Neural progenitor cell (in vitro differentiated cells): ENCODE data around the gene IL1RL1. TPM values are rescaled to one million over a fixed set of nuclear protein-coding genes. Genes with fewer than 3 reads are reported as not detected.
A peak's percentile ranks its signal among the peaks of the same experiment; 100 is the strongest.

Experiments
- DNase-seq: peaks from one replicate; pipeline ENCODE4 v3.0.0-alpha.2; 2016; ENCODE audit warnings: low spot score
- H2AFZ ChIP-seq: fragments of 200-600 bp; sonication (generic); replicated peaks from 2 replicates; pipeline ENCODE4 v1.6.1; 2016; ENCODE audit warnings: antibody characterized with exemption
- H3F3A ChIP-seq: fragments of 200-600 bp; sonication (generic); 2 replicates; pipeline ENCODE4 v1.6.1; 2016; ENCODE audit warnings: antibody characterized with exemption, low read depth
- H3K27ac ChIP-seq: fragments of 200-600 bp; sonication (generic); 2 replicates; pipeline ENCODE4 v1.5.1; 2016; ENCODE audit warnings: mild to moderate bottlenecking
- H3K27me3 ChIP-seq: fragments of 200-600 bp; sonication (generic); 2 replicates; pipeline ENCODE4 v1.6.1; 2016; ENCODE audit warnings: mild to moderate bottlenecking, moderate library complexity
- H3K36me3 ChIP-seq: fragments of 200-600 bp; sonication (generic); 2 replicates; pipeline ENCODE4 v1.5.1; 2016
- H3K4me1 ChIP-seq: fragments of 200-600 bp; sonication (generic); 2 replicates; pipeline ENCODE4 v1.6.1; 2016; ENCODE audit warnings: mixed run types
- H3K4me2 ChIP-seq: fragments of 200-600 bp; sonication (generic); 2 replicates; pipeline ENCODE4 v1.6.1; 2016
- H3K4me3 ChIP-seq: fragments of 200-600 bp; sonication (generic); 2 replicates; pipeline ENCODE4 v1.5.1; 2016
- H3K79me2 ChIP-seq: fragments of 200-600 bp; sonication (generic); 2 replicates; pipeline ENCODE4 v1.6.1; 2016; ENCODE audit warnings: low read depth
- H3K9ac ChIP-seq: fragments of 200-600 bp; sonication (generic); 2 replicates; pipeline ENCODE4 v1.6.1; 2016
- H3K9me3 ChIP-seq: fragments of 200-600 bp; sonication (generic); 2 replicates; pipeline ENCODE4 v1.5.1; 2016; ENCODE audit warnings: low read depth
- H4K20me1 ChIP-seq: fragments of 200-600 bp; sonication (generic); 2 replicates; pipeline ENCODE4 v1.6.1; 2016; ENCODE audit warnings: low read depth
- H3K27ac Mint-ChIP-seq: 3 replicates; pipeline ENCODE4 v1.8.0; 2021; ENCODE audit warnings: mixed read lengths
- H3K27me3 Mint-ChIP-seq: 2 replicates; pipeline ENCODE4 v1.8.0; 2022; ENCODE audit warnings: low read depth, mild to moderate bottlenecking, inconsistent platforms, moderate library complexity, mixed read lengths; ENCODE audit not compliant: insufficient read depth
- H3K36me3 Mint-ChIP-seq: 3 replicates; pipeline ENCODE4 v1.8.0; 2021; ENCODE audit warnings: mixed read lengths
- H3K4me1 Mint-ChIP-seq: 3 replicates; pipeline ENCODE4 v1.8.0; 2021; ENCODE audit warnings: mixed read lengths
- H3K4me3 Mint-ChIP-seq: 3 replicates; pipeline ENCODE4 v1.8.0; 2021; ENCODE audit warnings: mild to moderate bottlenecking, moderate library complexity, mixed read lengths
- H3K9me3 Mint-ChIP-seq: 3 replicates; pipeline ENCODE4 v1.8.0; 2020; ENCODE audit warnings: mixed read lengths
- CTCF ChIP-seq: fragments of 200-600 bp; sonication (generic); IDR thresholded peaks from 2 replicates; pipeline ENCODE4 v1.5.1; 2017; ENCODE audit warnings: antibody characterized with exemption, mild to moderate bottlenecking
- EZH2 ChIP-seq: fragments of 200-600 bp; sonication (generic); IDR thresholded peaks from 2 replicates; pipeline ENCODE4 v1.6.1; 2017; ENCODE audit warnings: antibody characterized with exemption, mild to moderate bottlenecking, moderate library complexity
- EZH2phosphoT487 ChIP-seq: fragments of 200-600 bp; sonication (generic); IDR thresholded peaks from 2 replicates; pipeline ENCODE4 v1.6.1; 2017; ENCODE audit warnings: antibody characterized with exemption
- total RNA-seq: library from RNA; depleted of rRNA; stranded (reverse); fragments of >200 nt; gene quantifications from 2 replicates; pipeline ENCODE4 v1.2.3, GENCODE V29; 2015; ENCODE audit warnings: low replicate concordance

Gene IL1RL1
- total RNA-seq, 1 donor from 2014 or later, result not detected

GRCh38 chr2:102276549-102277201 lies 34.7 kb upstream of the IL1RL1 start:
- H3K36me3 Mint-ChIP-seq, result no peaks in the 10 kb centered on the region
- H3K4me3 ChIP-seq, result no peak overlapping the region
- peaks cover 23% of the 10 kb centered on the region for H3K4me1 ChIP-seq
- H3K9me3 ChIP-seq, result no peaks in the 10 kb centered on the region
- peaks cover 12% of the 10 kb centered on the region for H3K4me1 Mint-ChIP-seq
- no peak overlapping the region for H3K9ac ChIP-seq
- H3K4me2 ChIP-seq, result no peak overlapping the region
- H3K36me3 ChIP-seq, result no peaks in the 10 kb centered on the region
- H3K27ac Mint-ChIP-seq, result no peak overlapping the region
- peaks cover 11% of the 10 kb centered on the region for H3F3A ChIP-seq
- peaks cover 6% of the 10 kb centered on the region for H3K27me3 Mint-ChIP-seq
- no peak overlapping the region for H3K27ac ChIP-seq
- no peaks in the 10 kb centered on the region for H4K20me1 ChIP-seq
- no peaks in the 10 kb centered on the region for H3K79me2 ChIP-seq
- H3K4me3 Mint-ChIP-seq, result no peak overlapping the region
- no peaks in the 10 kb centered on the region for H3K27me3 ChIP-seq
- H2AFZ ChIP-seq, result no peak overlapping the region
- peaks cover 2% of the 10 kb centered on the region for H3K9me3 Mint-ChIP-seq
- no peak for TF ChIP-seq EZH2phosphoT487
- no peak for TF ChIP-seq EZH2
- no peak for TF ChIP-seq CTCF
- no peak for DNase-seq

GRCh38 chr2:102277202-102277700 lies 34.1 kb upstream of the IL1RL1 start:
- TF ChIP-seq CTCF, result no peak
- no peak for TF ChIP-seq EZH2
- TF ChIP-seq EZH2phosphoT487, result no peak
- H3K36me3 ChIP-seq, result no peaks in the 10 kb centered on the region
- peaks cover 2% of the 10 kb centered on the region for H3K9me3 Mint-ChIP-seq

GRCh38 chr2:102278720-102279390 lies 32.5 kb upstream of the IL1RL1 start:
- Histone ChIP-seq H3K79me2 (no peaks in the 10 kb centered on the region), H3K4me3 (no peak overlapping the region), H3K36me3 (no peaks in the 10 kb centered on the region), H3K4me1 (peaks cover 23% of the 10 kb centered on the region), H3F3A (peaks cover 11% of the 10 kb centered on the region), H3K4me2 (peak overlapping the region; percentile 21), H2AFZ (no peak overlapping the region), H3K9me3 (no peaks in the 10 kb centered on the region), H3K27ac (peak overlapping the region; percentile 32), H4K20me1 (no peaks in the 10 kb centered on the region), H3K27me3 (no peaks in the 10 kb centered on the region), H3K9ac (no peak overlapping the region)
- TF ChIP-seq EZH2phosphoT487, result no peak
- TF ChIP-seq EZH2, result no peak
- TF ChIP-seq CTCF, result no peak
- Mint-ChIP-seq H3K4me3 (no peak overlapping the region), H3K9me3 (peaks cover 2% of the 10 kb centered on the region), H3K27me3 (peaks cover 6% of the 10 kb centered on the region), H3K36me3 (no peaks in the 10 kb centered on the region), H3K4me1 (peaks cover 12% of the 10 kb centered on the region), H3K27ac (no peak overlapping the region)
- DNase-seq, result peak; percentile 25

More at GRCh38 chr2:102277202-102277700, 34.1 kb upstream of the IL1RL1 start:
- Histone ChIP-seq H3K4me1 (peaks cover 23% of the 10 kb centered on the region), H3K27ac (no peak overlapping the region), H3K9me3 (no peaks in the 10 kb centered on the region), H3K9ac (no peak overlapping the region), H3K79me2 (no peaks in the 10 kb centered on the region), H3K4me2 (no peak overlapping the region), H3F3A (peaks cover 11% of the 10 kb centered on the region), H2AFZ (no peak overlapping the region), H3K4me3 (no peak overlapping the region), H4K20me1 (no peaks in the 10 kb centered on the region), H3K27me3 (no peaks in the 10 kb centered on the region)
- Mint-ChIP-seq H3K36me3 (no peaks in the 10 kb centered on the region), H3K4me3 (no peak overlapping the region), H3K27me3 (peaks cover 6% of the 10 kb centered on the region), H3K4me1 (peaks cover 12% of the 10 kb centered on the region), H3K27ac (no peak overlapping the region)
- peak; percentile 34 for DNase-seq
